LNCaP clone FGC (cell line): Measurements from ENCODE around the gene CCDC159.

Experiments used
- DNase-seq: peaks from one replicate; pipeline ENCODE4 v3.0.0-alpha.2; 2011; ENCODE audit warnings: low read depth
- H3K4me3 ChIP-seq: 2 replicates; pipeline ENCODE4 v1.5.1; 2011; ENCODE audit warnings: mild to moderate bottlenecking, low read depth, low read length, control low read depth
- CTCF ChIP-seq: IDR thresholded peaks from 2 replicates; pipeline ENCODE4 v1.5.1; 2012; ENCODE audit warnings: mild to moderate bottlenecking; ENCODE audit not compliant: control insufficient read depth, insufficient read depth; ENCODE audit errors: extremely low read depth

Gene CCDC159

GRCh38 chr19:11399667-11400066, 53.3 kb downstream of the CCDC159 start:
- no peak overlapping the region for H3K4me3 ChIP-seq
- DNase-seq: no peak
- no peak for TF ChIP-seq CTCF

GRCh38 chr19:11400798-11401197, 54.5 kb downstream of the CCDC159 start:
- DNase-seq: no peak
- H3K4me3 ChIP-seq: no peak overlapping the region
- no peak for TF ChIP-seq CTCF

GRCh38 chr19:11401808-11402543, 55.7 kb downstream of the CCDC159 start:
- no peak for DNase-seq
- no peak for TF ChIP-seq CTCF

More at GRCh38 chr19:11401808-11402543, 55.7 kb downstream of the CCDC159 start:
- H3K4me3 ChIP-seq: no peak overlapping the region
